Measurements from ENCODE around the gene MTREX. TPM values are rescaled to one million over a fixed set of nuclear protein-coding genes. Genes with fewer than 3 reads are reported as not detected.

The MTREX gene
- total RNA-seq, 1 donor = 73.8 TPM

- Histone ChIP-seq H3K27me3 (ENCODE audit: insufficient read depth, low read length) (no peaks in the 10 kb centered on the region), H4K20me1 (ENCODE audit: insufficient read depth, low read length) (no peaks in the 10 kb centered on the region), H3K36me3 (ENCODE audit: insufficient read depth, low read length) (peaks cover 7% of the 10 kb centered on the region), H3K79me2 (ENCODE audit: insufficient read depth, low read length) (peaks cover 4% of the 10 kb centered on the region), H2AFZ (ENCODE audit: low read length) (no peak overlapping the region), H3K4me2 (ENCODE audit: insufficient read depth, low read length) (no peak overlapping the region), H3K4me3 (ENCODE audit: insufficient read depth, low read length) (no peak overlapping the region), H3K4me1 (ENCODE audit: insufficient read depth, low read length) (no peaks in the 10 kb centered on the region), H3K9me3 (ENCODE audit: low read depth, low read length) (no peaks in the 10 kb centered on the region), H3K27ac (ENCODE audit: low read depth, low read length) (no peak overlapping the region)
- TF ChIP-seq CTCF (IDR thresholded peaks at IDR 0.05; ENCODE audit: extremely low read depth, low read depth, low read length) = no peak
- no peak for DNase-seq (ENCODE audit: insufficient read length, low spot score, missing footprints)
Observed at GRCh38 chr5:55387865-55388264, 80.1 kb downstream of the MTREX start.

- TF ChIP-seq CTCF (IDR thresholded peaks at IDR 0.05; ENCODE audit: extremely low read depth, low read depth, low read length) = no peak
- Histone ChIP-seq H3K36me3 (ENCODE audit: insufficient read depth, low read length) (peaks cover 11% of the 10 kb centered on the region), H3K27ac (ENCODE audit: low read depth, low read length) (no peak overlapping the region), H3K4me2 (ENCODE audit: insufficient read depth, low read length) (no peak overlapping the region), H3K79me2 (ENCODE audit: insufficient read depth, low read length) (no peaks in the 10 kb centered on the region), H3K9me3 (ENCODE audit: low read depth, low read length) (no peaks in the 10 kb centered on the region), H3K4me3 (ENCODE audit: insufficient read depth, low read length) (no peak overlapping the region), H3K4me1 (ENCODE audit: insufficient read depth, low read length) (no peaks in the 10 kb centered on the region), H2AFZ (ENCODE audit: low read length) (no peak overlapping the region), H3K27me3 (ENCODE audit: insufficient read depth, low read length) (no peaks in the 10 kb centered on the region), H4K20me1 (ENCODE audit: insufficient read depth, low read length) (no peaks in the 10 kb centered on the region)
- DNase-seq (ENCODE audit: insufficient read length, low spot score, missing footprints) = no peak
Observed at GRCh38 chr5:55391707-55392106, 83.9 kb downstream of the MTREX start.

- no peak overlapping the region for H2AFZ ChIP-seq (ENCODE audit: low read length)
- H3K27me3 ChIP-seq (ENCODE audit: insufficient read depth, low read length) = no peaks in the 10 kb centered on the region
- H3K27ac ChIP-seq (ENCODE audit: low read depth, low read length) = no peak overlapping the region
- peaks cover 11% of the 10 kb centered on the region for H3K36me3 ChIP-seq (ENCODE audit: insufficient read depth, low read length)
- H3K4me1 ChIP-seq (ENCODE audit: insufficient read depth, low read length) = no peaks in the 10 kb centered on the region
- no peaks in the 10 kb centered on the region for H3K79me2 ChIP-seq (ENCODE audit: insufficient read depth, low read length)
- no peak overlapping the region for H3K4me3 ChIP-seq (ENCODE audit: insufficient read depth, low read length)
- no peak for TF ChIP-seq CTCF (IDR thresholded peaks at IDR 0.05; ENCODE audit: extremely low read depth, low read depth, low read length)
- H3K4me2 ChIP-seq (ENCODE audit: insufficient read depth, low read length) = no peak overlapping the region
- no peaks in the 10 kb centered on the region for H4K20me1 ChIP-seq (ENCODE audit: insufficient read depth, low read length)
- H3K9me3 ChIP-seq (ENCODE audit: low read depth, low read length) = no peaks in the 10 kb centered on the region
- DNase-seq (ENCODE audit: insufficient read length, low spot score, missing footprints) = no peak
Observed at GRCh38 chr5:55392669-55393068, 84.9 kb downstream of the MTREX start.

GRCh38 chr5:55393501-55394175 is 85.8 kb downstream of the MTREX start:
- Histone ChIP-seq H3K4me2 (ENCODE audit: insufficient read depth, low read length) (no peak overlapping the region), H3K36me3 (ENCODE audit: insufficient read depth, low read length) (peaks cover 4% of the 10 kb centered on the region), H4K20me1 (ENCODE audit: insufficient read depth, low read length) (no peaks in the 10 kb centered on the region), H3K27ac (ENCODE audit: low read depth, low read length) (no peak overlapping the region), H3K9me3 (ENCODE audit: low read depth, low read length) (no peaks in the 10 kb centered on the region), H3K79me2 (ENCODE audit: insufficient read depth, low read length) (no peaks in the 10 kb centered on the region), H3K4me1 (ENCODE audit: insufficient read depth, low read length) (no peaks in the 10 kb centered on the region), H2AFZ (ENCODE audit: low read length) (no peak overlapping the region), H3K4me3 (ENCODE audit: insufficient read depth, low read length) (no peak overlapping the region), H3K27me3 (ENCODE audit: insufficient read depth, low read length) (no peaks in the 10 kb centered on the region)
- no peak for DNase-seq (ENCODE audit: insufficient read length, low spot score, missing footprints)
- no peak for TF ChIP-seq CTCF (IDR thresholded peaks at IDR 0.05; ENCODE audit: extremely low read depth, low read depth, low read length)

All from osteoblast (primary cell).